Measurements from ENCODE around the gene PDCD11. TPM values are rescaled to one million over a fixed set of nuclear protein-coding genes. Genes with fewer than 3 reads are reported as not detected.
A peak's percentile ranks its signal among the peaks of the same experiment; 100 is the strongest.

The PDCD11 gene
- total RNA-seq (28.8 and 34.0 TPM in 2 replicates), polyA plus RNA-seq (10.0 and 15.1 TPM in 2 replicates), polyA minus RNA-seq (ENCODE audit: low replicate concordance) (35.6 and 66.2 TPM in 2 replicates)
- polyA plus RNA-seq (2012), result 14.3 and 22.2 TPM in 2 replicates

- Histone ChIP-seq H3K9ac (ENCODE audit: insufficient read depth, low read length) (peak within 1 kb of the TSS; percentile 68), H3K9me3 (ENCODE audit: control insufficient read depth, insufficient read depth, low read depth, low read length) (no peaks in the 10 kb centered on the region), H2AFZ (ENCODE audit: low read length) (peak within 1 kb of the TSS; percentile 79), H3K4me3 (replicated peaks in 1 of 4; ENCODE audit: control extremely low read depth in 1 of 4, insufficient read depth in 1 of 4, low read depth in 3 of 4, low read length in 4 of 4) (peak within 1 kb of the TSS; percentile 63 to 100 (median 86)), H3K79me2 (ENCODE audit: control insufficient read depth, insufficient read depth, low read length) (peaks cover 54% of the 10 kb centered on the region), H3K36me3 (ENCODE audit: control insufficient read depth, insufficient read depth, low read length) (peaks cover 4% of the 10 kb centered on the region), H3K27ac (ENCODE audit: insufficient read depth, low read length) (peak within 1 kb of the TSS; percentile 84), H3K4me1 (ENCODE audit: control insufficient read depth, extremely low read depth, insufficient read depth, low read length) (no peaks in the 10 kb centered on the region), H3K4me2 (ENCODE audit: extremely low read depth, insufficient read depth, low read length) (peak within 1 kb of the TSS; percentile 80), H3K27me3 (ENCODE audit: control insufficient read depth, insufficient read depth, low read length) (no peaks in the 10 kb centered on the region), H4K20me1 (ENCODE audit: control insufficient read depth, extremely low read depth, insufficient read depth, low read length) (no peaks in the 10 kb centered on the region)
- TF ChIP-seq CTCF (conservative IDR thresholded peaks at IDR 0.05 in 1 of 2, IDR thresholded peaks at IDR 0.05 in 1 of 2; ENCODE audit: low read depth in 1 of 2, low read length in 2 of 2), result peak; percentile 12 to 25
- TF ChIP-seq EZH2 (IDR thresholded peaks at IDR 0.05; ENCODE audit: low read length, missing control alignments), result no peak
- peak; percentile 96 to 98 for DNase-seq (ENCODE audit: low read depth in 2 of 2)
Measured at GRCh38 chr10:103396067-103396788, at the start of gene PDCD11, which contains the start of gene ATP5MK. PDCD11 (plus strand) TSS chr10:103396626; CDS start chr10:103398427, 1,801 bp downstream. ATP5MK (minus strand) TSS chr10:103396475; CDS start chr10:103392457, 4,018 bp downstream.

GRCh38 chr10:103350175-103350516, 46.3 kb upstream of the PDCD11 start:
- no peak for DNase-seq (ENCODE audit: low read depth in 2 of 2)
- no peaks in the 10 kb centered on the region for H3K4me1 ChIP-seq (ENCODE audit: control insufficient read depth, extremely low read depth, insufficient read depth, low read length)
- no peaks in the 10 kb centered on the region for H4K20me1 ChIP-seq (ENCODE audit: control insufficient read depth, extremely low read depth, insufficient read depth, low read length)
- peaks cover 14% of the 10 kb centered on the region for H3K79me2 ChIP-seq (ENCODE audit: control insufficient read depth, insufficient read depth, low read length)
- H3K36me3 ChIP-seq (ENCODE audit: control insufficient read depth, insufficient read depth, low read length), result no peaks in the 10 kb centered on the region
- H3K9ac ChIP-seq (ENCODE audit: insufficient read depth, low read length), result peak overlapping the region; percentile 69
- H3K4me3 ChIP-seq (replicated peaks in 1 of 4; ENCODE audit: control extremely low read depth in 1 of 4, insufficient read depth in 1 of 4, low read depth in 3 of 4, low read length in 4 of 4), result peak overlapping the region; percentile 67 to 78 (median 76)
- H2AFZ ChIP-seq (ENCODE audit: low read length), result peak overlapping the region; percentile 89
- peak overlapping the region; percentile 74 for H3K27ac ChIP-seq (ENCODE audit: insufficient read depth, low read length)
- H3K4me2 ChIP-seq (ENCODE audit: extremely low read depth, insufficient read depth, low read length), result peak overlapping the region; percentile 58
- H3K27me3 ChIP-seq (ENCODE audit: control insufficient read depth, insufficient read depth, low read length), result no peaks in the 10 kb centered on the region
- no peak for TF ChIP-seq EZH2 (IDR thresholded peaks at IDR 0.05; ENCODE audit: low read length, missing control alignments)
- no peaks in the 10 kb centered on the region for H3K9me3 ChIP-seq (ENCODE audit: control insufficient read depth, insufficient read depth, low read depth, low read length)

GRCh38 chr10:103350517-103351260, 45.7 kb upstream of the PDCD11 start, which contains the start of gene PCGF6:
PCGF6 (minus strand) TSS chr10:103351140; CDS start chr10:103351066, 74 bp downstream.
- DNase-seq (ENCODE audit: low read depth in 2 of 2), result peak; percentile 74 to 75
- no peaks in the 10 kb centered on the region for H3K4me1 ChIP-seq (ENCODE audit: control insufficient read depth, extremely low read depth, insufficient read depth, low read length)
- TF ChIP-seq EZH2 (IDR thresholded peaks at IDR 0.05; ENCODE audit: low read length, missing control alignments), result no peak
- peak in 1 of 2 donors; percentile 6 for TF ChIP-seq CTCF (conservative IDR thresholded peaks at IDR 0.05 in 1 of 2, IDR thresholded peaks at IDR 0.05 in 1 of 2; ENCODE audit: low read depth in 1 of 2, low read length in 2 of 2)
- H3K9ac ChIP-seq (ENCODE audit: insufficient read depth, low read length), result peak within 1 kb of the TSS; percentile 69
- no peaks in the 10 kb centered on the region for H3K36me3 ChIP-seq (ENCODE audit: control insufficient read depth, insufficient read depth, low read length)
- peaks cover 14% of the 10 kb centered on the region for H3K79me2 ChIP-seq (ENCODE audit: control insufficient read depth, insufficient read depth, low read length)
- peak within 1 kb of the TSS; percentile 89 for H2AFZ ChIP-seq (ENCODE audit: low read length)
- no peaks in the 10 kb centered on the region for H3K27me3 ChIP-seq (ENCODE audit: control insufficient read depth, insufficient read depth, low read length)
- H4K20me1 ChIP-seq (ENCODE audit: control insufficient read depth, extremely low read depth, insufficient read depth, low read length), result no peaks in the 10 kb centered on the region
- peak within 1 kb of the TSS; percentile 59 for H3K4me2 ChIP-seq (ENCODE audit: extremely low read depth, insufficient read depth, low read length)
- H3K27ac ChIP-seq (ENCODE audit: insufficient read depth, low read length), result peak within 1 kb of the TSS; percentile 74
- no peaks in the 10 kb centered on the region for H3K9me3 ChIP-seq (ENCODE audit: control insufficient read depth, insufficient read depth, low read depth, low read length)
- peak within 1 kb of the TSS; percentile 71 to 78 (median 76) for H3K4me3 ChIP-seq (replicated peaks in 1 of 4; ENCODE audit: control extremely low read depth in 1 of 4, insufficient read depth in 1 of 4, low read depth in 3 of 4, low read length in 4 of 4)
